ENCODE data around the gene PPA1.
"Not testable (repeated sequence)": the region's sequence is repeated elsewhere in the genome, so short reads cannot be mapped to it uniquely, and the experiment has no call there.

The PPA1 gene

GRCh38 chr10:70233109-70233938, at the start of gene PPA1:
TSS of gene PPA1 (minus strand) at chr10:70233429. CDS start at chr10:70233327, 102 bp downstream.
- peak; percentile 90 to 95 for DNase-seq

- no peak for DNase-seq
Measured at GRCh38 chr10:70281609-70282008, 48.4 kb upstream of the PPA1 start.

- DNase-seq = no peak
Measured at GRCh38 chr10:70280099-70280498, 46.9 kb upstream of the PPA1 start.

- DNase-seq = no peak
Measured at GRCh38 chr10:70277396-70278030, 44.3 kb upstream of the PPA1 start.

- DNase-seq = no peak
Measured at GRCh38 chr10:70274643-70275042, 41.4 kb upstream of the PPA1 start.

- no peak for DNase-seq
Measured at GRCh38 chr10:70272925-70273316, 39.7 kb upstream of the PPA1 start.

GRCh38 chr10:70271996-70272924, 39.0 kb upstream of the PPA1 start:
- no peak for DNase-seq

- DNase-seq = no peak
Measured at GRCh38 chr10:70270952-70271351, 37.7 kb upstream of the PPA1 start.

- DNase-seq = no peak
Measured at GRCh38 chr10:70269741-70270140, 36.5 kb upstream of the PPA1 start.

GRCh38 chr10:70268376-70268775, 35.1 kb upstream of the PPA1 start:
- DNase-seq = no peak

GRCh38 chr10:70267161-70267933, 34.1 kb upstream of the PPA1 start:
- DNase-seq = no peak

GRCh38 chr10:70266701-70267100, 33.5 kb upstream of the PPA1 start:
- DNase-seq = no peak

- DNase-seq = no peak
Measured at GRCh38 chr10:70266056-70266455, 32.8 kb upstream of the PPA1 start.

GRCh38 chr10:70265032-70265689, 31.9 kb upstream of the PPA1 start:
- DNase-seq = no peak

- no peak for DNase-seq
Measured at GRCh38 chr10:70260734-70261133, 27.5 kb upstream of the PPA1 start.

GRCh38 chr10:70260259-70260658, 27.0 kb upstream of the PPA1 start:
- no peak for DNase-seq

- no peak for DNase-seq
Measured at GRCh38 chr10:70258216-70258615, 25.0 kb upstream of the PPA1 start.

GRCh38 chr10:70257816-70258215, 24.6 kb upstream of the PPA1 start:
- DNase-seq = not testable (repeated sequence)

- no peak for DNase-seq
Measured at GRCh38 chr10:70256463-70256862, 23.2 kb upstream of the PPA1 start.

GRCh38 chr10:70255329-70256299, 22.4 kb upstream of the PPA1 start:
- no peak for DNase-seq

Measured in bone marrow (tissue), 2 donors.